SK-N-MC (cell line): ENCODE data around the gene PGLYRP2.

Experiments used
- DNase-seq: peaks from one replicate; pipeline ENCODE4 v3.0.0-alpha.2; 2011; ENCODE audit warnings: low read depth, low spot score
- H3K27ac ChIP-seq: fragments of 200-600 bp; sonication (generic); 2 replicates; pipeline ENCODE4 v1.5.1; 2016; ENCODE audit warnings: mixed run types
- H3K36me3 ChIP-seq: fragments of 200-600 bp; sonication (generic); 2 replicates; pipeline ENCODE4 v1.6.1; 2017; ENCODE audit warnings: antibody characterized with exemption, low read length, mixed read lengths; ENCODE audit not compliant: insufficient read depth
- H3K4me3 ChIP-seq: fragments of 200-600 bp; sonication (generic); 2 replicates; pipeline ENCODE4 v1.5.1; 2016
- H3K9ac ChIP-seq: fragments of 200-600 bp; sonication (generic); 2 replicates; pipeline ENCODE4 v1.8.0; 2017; ENCODE audit warnings: mixed run types, mixed read lengths; ENCODE audit not compliant: insufficient read length
- H3K9me3 ChIP-seq: fragments of 200-600 bp; sonication (generic); 2 replicates; pipeline ENCODE4 v1.6.1; 2017; ENCODE audit warnings: low read depth, mild to moderate bottlenecking, antibody characterized with exemption, low read length, moderate library complexity, mixed read lengths
- EZH2 ChIP-seq: fragments of 200-600 bp; sonication (generic); IDR thresholded peaks from one replicate; pipeline ENCODE4 v1.6.1; 2017; ENCODE audit warnings: antibody characterized with exemption
- FOXP2 ChIP-seq: optimal IDR thresholded peaks from 2 replicates; pipeline ENCODE3; 2011; ENCODE audit warnings: mild to moderate bottlenecking, moderate library complexity; ENCODE audit not compliant: insufficient read depth; ENCODE audit errors: extremely low read length, control extremely low read depth
- POLR2AphosphoS5 ChIP-seq: IDR thresholded peaks from 2 replicates; pipeline ENCODE4 v1.6.1; 2012; ENCODE audit warnings: mild to moderate bottlenecking, low read depth, low read length, borderline replicate concordance

Gene PGLYRP2

GRCh38 chr19:15421136-15421695 is 58.1 kb downstream of the PGLYRP2 start:
- H3K36me3 ChIP-seq: peaks cover 52% of the 10 kb centered on the region

GRCh38 chr19:15419413-15420025 is 59.8 kb downstream of the PGLYRP2 start:
- no peak for DNase-seq
- Histone ChIP-seq H3K9me3 (peaks cover 6% of the 10 kb centered on the region; the same call in 1 of the 2 replicates), H3K4me3 (peak overlapping the region; percentile 84), H3K36me3 (peaks cover 49% of the 10 kb centered on the region), H3K9ac (peak overlapping the region; percentile 83), H3K27ac (peak overlapping the region; percentile 83)
- TF ChIP-seq POLR2AphosphoS5: no peak
- TF ChIP-seq FOXP2: no peak
- no peak for TF ChIP-seq EZH2

More at GRCh38 chr19:15421136-15421695, 58.1 kb downstream of the PGLYRP2 start:
- Histone ChIP-seq H3K27ac (peak overlapping the region; percentile 36; the same call in 1 of the 2 replicates), H3K9ac (no peak overlapping the region), H3K4me3 (no peak overlapping the region), H3K9me3 (peaks cover 6% of the 10 kb centered on the region; the same call in 1 of the 2 replicates)
- TF ChIP-seq POLR2AphosphoS5 (no peak; the same call in 1 of the 2 replicates), FOXP2 (no peak), EZH2 (no peak)
- no peak for DNase-seq
